8988T (cell line): ENCODE results near the gene GFPT2.
A peak's percentile ranks its signal among the peaks of the same experiment; 100 is the strongest.

Experiments used
- DNase-seq: peaks from one replicate; pipeline ENCODE4 v3.0.0; 2011

Gene GFPT2

GRCh38 chr5:180332861-180333260, 20.3 kb downstream of the GFPT2 start:
- no peak for DNase-seq

- DNase-seq: peak; percentile 83
These were observed 21.1 kb downstream of the GFPT2 start for GRCh38 chr5:180332051-180332517.

DNA sequence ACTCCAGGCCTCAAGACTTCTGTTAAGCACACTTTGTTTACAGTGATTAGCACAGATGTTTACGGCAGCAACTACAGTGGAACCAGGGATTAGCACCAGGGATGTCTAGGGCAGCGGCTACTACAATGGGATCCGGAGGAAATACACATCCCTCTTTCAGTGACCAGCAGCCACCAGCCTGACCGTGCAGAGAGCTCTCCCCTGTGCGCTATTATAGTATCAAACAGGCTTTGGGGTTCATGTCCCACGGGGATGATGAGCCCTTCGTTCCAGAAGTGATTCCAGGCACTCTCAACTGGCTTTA, 21.5 kb downstream of the GFPT2 start:
- DNase-seq: no peak

- DNase-seq: no peak
These were observed 22.1 kb downstream of the GFPT2 start for GRCh38 chr5:180330810-180331646.

DNA sequence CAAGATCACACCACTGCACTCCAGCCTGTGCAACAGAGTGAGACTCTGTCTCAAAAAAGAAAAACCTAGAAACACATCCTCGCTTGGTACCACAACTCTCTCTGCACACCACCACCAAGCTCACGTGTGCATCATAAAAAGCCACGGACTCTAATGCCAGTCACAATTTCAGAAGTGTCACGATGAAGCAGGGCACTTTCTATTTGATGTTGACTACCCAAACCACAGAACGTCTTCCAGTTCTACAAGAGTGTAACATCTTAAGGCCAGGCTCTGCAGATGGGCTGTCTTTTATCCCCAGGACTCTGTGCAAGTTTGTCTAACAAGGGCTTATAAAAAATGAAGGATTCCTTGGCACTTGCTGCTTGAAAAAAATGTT, 22.9 kb downstream of the GFPT2 start:
- DNase-seq: no peak

- no peak for DNase-seq
These were observed 23.4 kb downstream of the GFPT2 start for GRCh38 chr5:180329606-180330269.

- no peak for DNase-seq
These were observed 24.0 kb downstream of the GFPT2 start for GRCh38 chr5:180329138-180329435.

DNA sequence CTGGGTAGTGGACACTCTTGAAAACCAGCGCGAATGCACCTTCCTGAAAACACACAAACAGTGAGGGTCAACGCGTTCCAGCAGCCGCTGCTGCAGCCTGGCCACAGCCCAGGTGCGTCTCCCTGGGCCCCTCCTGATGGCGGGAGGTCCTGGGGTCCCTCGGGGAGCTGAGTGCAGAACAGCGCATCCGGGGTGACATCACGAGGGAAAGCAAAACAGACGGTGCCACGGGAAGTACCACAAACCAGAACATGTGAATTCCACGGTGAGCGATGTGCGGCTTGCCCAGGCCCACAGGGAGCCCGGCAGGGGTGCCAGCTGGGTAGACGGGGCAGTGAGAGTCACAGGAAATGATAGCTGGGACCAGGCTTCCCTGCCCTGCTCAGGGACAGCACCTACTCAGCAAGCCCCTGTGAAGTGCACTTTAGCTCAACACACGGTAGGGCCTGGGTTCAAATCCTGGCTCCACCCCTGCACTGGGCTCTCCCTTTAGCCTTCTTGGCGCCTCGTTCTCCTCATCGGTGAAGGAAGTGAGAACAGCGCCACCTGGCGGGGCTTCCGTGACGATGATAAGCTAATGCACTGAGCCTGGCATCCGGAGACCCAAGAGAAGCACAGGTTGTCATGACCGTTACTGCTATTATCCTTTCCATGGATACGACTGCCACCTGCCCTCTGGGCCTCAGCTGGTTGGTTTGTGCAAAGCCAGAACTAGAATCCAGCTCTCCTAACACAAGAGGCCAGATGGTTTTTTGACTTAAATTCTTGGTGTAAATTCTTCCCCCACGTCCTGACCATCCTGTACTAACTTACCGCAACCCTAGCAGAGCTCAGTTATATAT, 24.6 kb downstream of the GFPT2 start:
- DNase-seq: peak; percentile 82

- no peak for DNase-seq
These were observed 26.1 kb downstream of the GFPT2 start for GRCh38 chr5:180326989-180327565.

- no peak for DNase-seq
These were observed 28.6 kb downstream of the GFPT2 start for GRCh38 chr5:180324601-180324950.

DNA sequence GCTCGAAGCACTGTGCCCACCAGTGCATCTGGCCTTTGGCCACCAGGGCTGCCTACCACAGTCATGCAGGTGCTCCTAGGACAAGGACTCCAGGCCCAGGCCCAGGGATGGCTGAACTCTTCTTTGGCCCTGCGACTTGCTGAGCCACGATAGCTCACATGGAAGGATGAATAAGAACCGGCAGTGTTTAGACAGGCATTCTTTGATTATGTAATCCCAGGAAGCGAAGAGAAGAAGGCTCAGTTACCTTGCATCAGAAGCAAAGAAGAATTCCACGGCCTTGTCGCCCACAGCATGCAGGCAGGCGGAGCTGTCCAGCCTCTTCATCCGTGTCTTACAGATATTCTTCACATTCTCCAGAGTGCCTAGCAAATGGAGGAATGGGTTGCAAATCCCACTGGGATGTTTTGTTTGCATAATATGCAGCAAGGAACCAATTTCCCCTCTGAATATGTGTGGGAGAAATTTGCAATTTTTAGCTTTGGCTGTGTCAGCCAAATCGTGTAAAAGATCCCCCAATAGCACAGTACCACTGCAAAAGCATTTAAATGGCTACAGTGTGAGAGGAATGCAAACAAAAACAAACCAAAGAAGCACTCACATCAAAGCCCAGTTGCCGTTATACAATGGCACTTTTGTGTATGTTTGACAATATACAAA, 29.1 kb downstream of the GFPT2 start:
- DNase-seq: no peak

DNA sequence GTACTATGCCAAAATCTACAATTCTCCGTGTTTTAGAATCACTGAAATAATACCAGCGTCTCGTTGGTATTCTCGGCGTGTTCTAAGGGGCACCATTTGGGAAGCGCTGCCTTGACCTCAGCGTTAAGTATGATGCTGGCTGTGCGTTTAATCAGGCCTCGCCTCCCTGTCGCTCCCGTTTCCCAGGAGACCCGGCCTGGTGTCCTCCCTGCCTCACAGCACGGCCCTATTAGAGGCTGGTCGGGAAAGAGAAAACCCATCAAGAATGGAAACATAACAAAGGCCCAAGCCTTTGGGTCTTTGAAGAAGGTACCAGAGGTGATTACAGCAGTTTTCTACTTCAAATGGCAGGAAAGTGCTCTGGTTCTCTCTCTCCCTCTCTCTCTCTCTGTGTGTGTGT, 30.0 kb downstream of the GFPT2 start:
- DNase-seq: no peak

- no peak for DNase-seq
These were observed 34.6 kb downstream of the GFPT2 start for GRCh38 chr5:180318456-180319089.

DNA sequence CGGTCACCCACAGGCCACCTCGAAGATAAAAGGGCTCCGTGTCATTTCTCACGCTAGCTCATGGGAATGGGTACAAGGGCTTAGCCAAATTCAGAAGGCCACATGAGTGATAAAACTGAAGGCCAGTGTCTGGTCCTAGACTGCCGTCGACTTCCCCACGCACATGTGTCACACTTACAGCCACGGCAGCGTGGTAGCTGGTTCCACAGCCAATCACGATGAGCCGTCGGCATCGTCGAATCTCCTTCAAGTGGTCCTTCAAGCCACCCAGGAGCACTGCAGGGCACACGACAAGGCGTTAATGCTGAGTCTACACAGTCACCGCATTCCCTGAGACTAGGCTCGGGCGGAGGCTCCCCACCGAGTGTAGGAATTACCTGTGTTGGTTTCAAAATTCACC, 36.5 kb downstream of the GFPT2 start:
- DNase-seq: no peak

GRCh38 chr5:180315762-180316212, 37.3 kb downstream of the GFPT2 start:
- peak; percentile 77 for DNase-seq

DNA sequence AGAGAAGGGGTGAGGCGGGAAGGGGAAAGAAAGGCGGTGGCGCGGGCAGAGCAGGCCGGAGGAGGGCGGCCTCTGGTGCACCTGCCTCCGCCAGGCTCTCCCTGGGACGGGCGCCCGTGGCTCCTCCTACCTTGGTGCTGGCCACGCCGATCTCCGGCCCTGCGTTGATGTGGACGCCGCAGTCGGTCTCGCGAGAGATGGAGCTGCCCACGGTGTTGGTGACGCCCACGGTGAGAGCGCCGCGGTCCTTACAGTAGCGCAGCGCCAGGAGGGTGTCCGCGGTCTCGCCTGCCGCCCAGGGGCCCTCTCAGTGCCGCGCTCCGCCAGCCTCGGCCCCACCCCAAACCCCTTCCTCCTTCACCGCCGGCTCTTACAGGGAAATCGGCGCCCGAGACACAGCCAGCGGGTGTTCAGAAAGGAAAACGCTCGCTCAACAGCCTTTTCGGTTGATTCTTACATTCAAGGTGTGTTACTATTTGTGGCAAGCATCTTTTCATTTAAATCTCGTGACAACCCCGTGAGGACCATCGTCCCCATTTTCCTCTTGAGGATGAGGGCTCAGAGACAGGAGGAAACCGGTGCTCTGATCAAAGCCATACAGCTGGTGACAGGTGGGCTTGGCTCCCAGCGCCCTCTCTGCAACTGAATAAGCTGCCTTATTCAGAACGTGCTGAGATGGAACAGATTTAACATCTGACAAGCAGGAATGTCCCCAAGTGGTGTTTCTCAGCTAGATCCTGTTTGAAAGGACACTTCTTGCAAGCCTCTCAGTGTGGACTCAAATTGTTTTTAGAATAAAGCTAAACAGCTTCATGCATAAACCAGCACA, 39.2 kb downstream of the GFPT2 start:
- DNase-seq: no peak

GRCh38 chr5:180311216-180311615, 41.9 kb downstream of the GFPT2 start:
- DNase-seq: no peak

DNA sequence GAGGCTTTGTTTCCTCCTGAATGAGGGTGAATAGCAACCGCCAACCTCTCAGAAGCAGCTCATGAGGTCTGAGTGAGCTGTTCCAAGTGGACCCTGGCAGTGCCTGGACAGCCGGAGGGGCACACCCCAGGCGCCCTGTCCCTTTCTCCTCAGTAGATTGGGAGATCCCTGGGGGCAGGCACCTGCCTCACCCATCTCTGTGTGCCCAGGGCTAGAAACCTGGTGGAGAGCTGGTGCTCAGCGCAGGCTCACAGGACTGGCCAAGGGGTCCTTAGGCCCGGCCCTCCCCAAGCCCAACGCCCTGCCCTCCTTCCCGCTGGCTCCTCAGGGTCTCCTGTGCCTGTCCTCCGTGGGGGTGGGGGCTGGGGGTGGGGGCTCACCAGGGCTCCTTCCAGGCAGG, 46.3 kb downstream of the GFPT2 start:
- DNase-seq: no peak

DNA sequence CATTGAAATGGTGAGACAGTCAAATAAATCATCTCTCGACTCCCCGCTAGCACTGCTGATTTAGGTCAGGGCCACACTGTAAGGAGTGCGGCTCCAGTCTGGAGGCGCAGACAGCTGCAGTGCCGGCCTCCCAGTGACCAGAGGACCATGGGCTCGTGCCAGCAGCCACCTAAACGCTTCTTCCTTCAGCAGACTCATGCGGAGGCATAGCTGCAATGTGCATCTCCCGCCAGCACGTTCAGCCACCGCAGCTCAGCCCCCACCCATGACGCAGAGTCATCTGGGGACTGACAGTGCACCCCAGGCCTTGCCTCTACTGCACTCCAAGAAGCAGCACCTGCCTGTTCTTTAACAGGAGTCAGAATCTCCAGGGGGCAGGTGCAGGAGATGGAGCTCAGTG, 47.7 kb downstream of the GFPT2 start:
- DNase-seq: no peak

- DNase-seq: no peak
These were observed 48.4 kb downstream of the GFPT2 start for GRCh38 chr5:180304431-180305375.

DNA sequence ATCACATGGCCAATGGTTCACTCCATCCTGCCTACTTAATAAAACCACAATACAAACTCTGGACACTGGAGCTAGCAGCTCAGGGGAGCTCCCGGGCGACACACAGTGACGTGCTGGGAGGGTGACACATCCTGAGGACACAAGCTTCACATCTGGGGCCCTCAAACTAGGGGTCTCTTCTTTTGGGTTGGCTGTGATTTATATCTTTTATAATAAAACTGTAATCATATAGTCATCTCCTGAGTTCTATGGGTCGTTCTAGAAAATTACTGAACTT, 49.2 kb downstream of the GFPT2 start:
- DNase-seq: no peak
